HCT116 (cell line): ENCODE data around the gene NIPAL1. TPM values are rescaled to one million over a fixed set of nuclear protein-coding genes. Genes with fewer than 3 reads are reported as not detected.

Experiments used
- ATAC-seq: fragments of 200-7000 bp; cut with Tn5 transposase; 2 replicates; pipeline ENCODE4 v1.9.1; 2020; ENCODE audit warnings: mild to moderate bottlenecking, moderate library complexity
- BruUV-seq: library from RNA; stranded (reverse); fragments of 400-500 nt; replicated peaks from 2 replicates; lab custom pipeline; 2021; lab: Mats Ljungman, UMichigan
- CTCF ChIA-PET: fragments of 300-600 bp; sonication (Branson Sonifier 250); formaldehyde crosslinking; loops from one replicate; lab custom pipeline; 2021; ENCODE audit warnings: antibody characterized with exemption; lab: Charles Lee
- POLR2A ChIA-PET: fragments of 300-600, 350-600 bp; sonication (Branson Sonifier 250); formaldehyde crosslinking; loops from one replicate; lab custom pipeline; 2021; ENCODE audit warnings: antibody characterized with exemption; lab: Charles Lee
- RAD21 ChIA-PET, 2 experiments: fragments of 300-600 bp; sonication (Branson Sonifier 250); formaldehyde crosslinking; loops; one replicate each; lab custom pipeline; 2023; ENCODE audit warnings: low total read pairs in 2 of 2; ENCODE audit not compliant: uncharacterized antibody in 2 of 2, unreplicated experiment in 2 of 2, low non-redundant PET in 1 of 2; lab: Charles Lee
- DNase-seq: peaks from one replicate; pipeline ENCODE4 v3.0.0-alpha.2; 2010; ENCODE audit warnings: low read depth, low spot score
- H2AFZ ChIP-seq: fragments of 200-600 bp; shearing (Covaris generic), sonication (generic); 2 replicates; pipeline ENCODE4 v1.6.1; 2017; ENCODE audit warnings: low read depth, mixed run types, mixed read lengths, antibody characterized with exemption, low read length; ENCODE audit not compliant: poor library complexity, severe bottlenecking
- H3K27ac ChIP-seq: 2 replicates; pipeline ENCODE4 v1.5.1; 2012; ENCODE audit warnings: low read depth, low read length
- H3K27me3 ChIP-seq: fragments of 200-600 bp; sonication (generic); 2 replicates; pipeline ENCODE4 v1.6.1; 2016; ENCODE audit warnings: mixed run types, low read length, mixed read lengths; ENCODE audit not compliant: insufficient read depth
- H3K36me3 ChIP-seq, 2 experiments: fragments of 200-500 bp in 1 of 2; fragments of 200-600 bp in 1 of 2; sonication (Bioruptor generic) in 1 of 2; sonication (generic) in 1 of 2; 2 replicates each; pipeline versions ENCODE4 v1.5.1 to v1.6.1; 2014 to 2016; ENCODE audit warnings: low read length in 2 of 2, inconsistent platforms in 1 of 2, mixed read lengths in 1 of 2, mixed run types in 1 of 2; ENCODE audit not compliant: insufficient read depth in 2 of 2, control insufficient read depth in 1 of 2
- H3K4me1 ChIP-seq, 2 experiments: fragments of 200-600 bp in 1 of 2; sonication (generic) in 1 of 2; 2 replicates each; pipeline versions ENCODE4 v1.5.1 to v1.6.1; 2012 to 2017; ENCODE audit warnings: low read length in 2 of 2, inconsistent platforms in 1 of 2, mild to moderate bottlenecking in 1 of 2, mixed read lengths in 1 of 2, mixed run types in 1 of 2, moderate library complexity in 1 of 2; ENCODE audit not compliant: insufficient read depth in 2 of 2, control insufficient read depth in 1 of 2
- H3K4me2 ChIP-seq: fragments of 200-600 bp; sonication (generic); 2 replicates; pipeline ENCODE4 v1.6.1; 2017; ENCODE audit warnings: mixed run types, low read length, mixed read lengths
- H3K4me3 ChIP-seq, 2 experiments: fragments of 200-600 bp in 1 of 2; sonication (generic) in 1 of 2; replicated peaks in 1 of 2; 2 replicates each; pipeline ENCODE4 v1.5.1; 2011 to 2016; ENCODE audit warnings: low read length in 2 of 2, control low read depth in 1 of 2, low read depth in 1 of 2, mild to moderate bottlenecking in 1 of 2, mixed read lengths in 1 of 2, mixed run types in 1 of 2
- H3K79me2 ChIP-seq: fragments of 200-600 bp; sonication (generic); 2 replicates; pipeline ENCODE4 v1.6.1; 2017; ENCODE audit warnings: mild to moderate bottlenecking, mixed run types, low read length, moderate library complexity, mixed read lengths; ENCODE audit not compliant: insufficient read depth
- H3K9ac ChIP-seq: fragments of 200-600 bp; sonication (generic); 2 replicates; pipeline ENCODE4 v1.6.1; 2016; ENCODE audit warnings: low read length, mixed read lengths
- H3K9me2 ChIP-seq: fragments of 200-600 bp; sonication (generic), shearing (Covaris generic); 2 replicates; pipeline ENCODE4 v1.6.1; 2017; ENCODE audit warnings: mixed run types, mild to moderate bottlenecking, moderate library complexity; ENCODE audit not compliant: insufficient read depth
- H3K9me3 ChIP-seq, 2 experiments: fragments of 200-500 bp in 1 of 2; fragments of 200-600 bp in 1 of 2; sonication (Bioruptor generic) in 1 of 2; sonication (generic) in 1 of 2; 2 replicates each; pipeline ENCODE4 v1.6.1; 2014 to 2017; ENCODE audit warnings: low read length in 2 of 2, mixed read lengths in 2 of 2, inconsistent platforms in 1 of 2, low read depth in 1 of 2, mild to moderate bottlenecking in 1 of 2, mixed run types in 1 of 2, moderate library complexity in 1 of 2; ENCODE audit not compliant: control insufficient read depth in 1 of 2, insufficient read depth in 1 of 2
- H4K20me1 ChIP-seq: fragments of 200-600 bp; sonication (generic), shearing (Covaris generic); 2 replicates; pipeline ENCODE4 v1.6.1; 2017; ENCODE audit warnings: mixed run types, mild to moderate bottlenecking, moderate library complexity; ENCODE audit not compliant: insufficient read depth
- CBX3 ChIP-seq: IDR thresholded peaks from 2 replicates; pipeline ENCODE4 v1.6.1; 2012; ENCODE audit warnings: low read depth
- CEBPB ChIP-seq: IDR thresholded peaks from 2 replicates; pipeline ENCODE4 v1.6.1; 2012; ENCODE audit warnings: low read depth
- EGR1 ChIP-seq: IDR thresholded peaks from 2 replicates; pipeline ENCODE4 v1.6.1; 2012; ENCODE audit warnings: low read depth
- ELF1 ChIP-seq: IDR thresholded peaks from 2 replicates; pipeline ENCODE4 v1.6.1; 2012; ENCODE audit warnings: low read depth, borderline replicate concordance
- EZH2phosphoT487 ChIP-seq: fragments of 200-600 bp; IDR thresholded peaks from 2 replicates; pipeline ENCODE4 v1.6.1; 2018; ENCODE audit warnings: antibody characterized with exemption, borderline replicate concordance
- FOSL1 ChIP-seq: IDR thresholded peaks from 2 replicates; pipeline ENCODE4 v1.6.1; 2012; ENCODE audit warnings: low read depth
- JUND ChIP-seq: IDR thresholded peaks from 2 replicates; pipeline ENCODE4 v1.6.1; 2012
- POLR2AphosphoS5 ChIP-seq: IDR thresholded peaks from 2 replicates; pipeline ENCODE4 v1.6.1; 2011; ENCODE audit warnings: mild to moderate bottlenecking, low read depth, low read length, moderate library complexity
- RAD21 ChIP-seq: IDR thresholded peaks from 2 replicates; pipeline ENCODE4 v1.6.1; 2012; ENCODE audit warnings: low read depth, mild to moderate bottlenecking
- SP1 ChIP-seq: IDR thresholded peaks from 2 replicates; pipeline ENCODE4 v1.6.1; 2012; ENCODE audit warnings: low read depth
- TCF7L2 ChIP-seq: IDR thresholded peaks from 2 replicates; pipeline ENCODE4 v1.7.0; 2011; ENCODE audit warnings: borderline replicate concordance, inconsistent platforms; ENCODE audit not compliant: insufficient read depth, insufficient read length; ENCODE audit errors: extremely low read depth
- ZNF274 ChIP-seq: fragments of 200-500 bp; sonication (Bioruptor generic); IDR thresholded peaks from 2 replicates; pipeline ENCODE4 v1.6.1; 2014; ENCODE audit warnings: mild to moderate bottlenecking, low read depth, low read length, inconsistent platforms
- intact Hi-C: fragments of 100-400 bp; cut with micrococcal nuclease; formaldehyde crosslinking; loops from 2 replicates; pipeline ENCODE4 v1.10.0; 2022
- total RNA-seq: library from RNA; stranded (reverse); gene quantifications from one replicate; pipeline ENCODE4 v1.2.1, GENCODE V29; 2021; ENCODE audit not compliant: unreplicated experiment
- TF ChIP-seq, protein P1 (sequence below): IDR thresholded peaks from 2 replicates; pipeline ENCODE4 v1.6.1; 2012
- TF ChIP-seq, protein P2 (sequence below): IDR thresholded peaks from 2 replicates; pipeline ENCODE4 v1.6.1; 2012; ENCODE audit warnings: low read depth
- TF ChIP-seq, protein P3 (sequence below): IDR thresholded peaks from 2 replicates; pipeline ENCODE4 v1.6.1; 2011; ENCODE audit warnings: mild to moderate bottlenecking, low read length, moderate library complexity; ENCODE audit not compliant: insufficient replicate concordance; ENCODE audit errors: extremely low read depth
- TF ChIP-seq, protein P4 (sequence below): IDR thresholded peaks from 2 replicates; pipeline ENCODE4 v1.6.1; 2012

The NIPAL1 gene
- total RNA-seq, 1 experiment from 2014 or later: 7.0 TPM

DNA sequence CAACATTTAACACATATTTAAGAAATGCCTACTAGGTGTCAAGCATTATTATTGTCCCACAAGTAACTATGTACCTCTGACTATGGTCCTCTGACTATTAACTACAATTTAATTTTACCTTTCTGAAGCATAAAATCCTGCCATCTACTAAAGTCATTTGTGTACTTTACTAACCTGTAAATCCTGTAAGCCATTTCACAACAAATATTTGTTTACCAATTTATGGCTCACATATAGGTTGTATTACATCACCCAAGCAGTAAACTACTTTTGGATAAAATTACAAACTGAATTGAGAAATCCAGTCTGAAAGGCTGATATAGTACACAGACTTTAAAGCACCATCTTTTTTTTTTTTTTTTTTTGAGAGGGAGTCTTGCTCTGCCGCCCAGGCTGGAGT is 43.9 kb upstream of the NIPAL1 start:
- BruUV-seq: no TSS peak
- ChIA-PET POLR2A (no interaction called here), CTCF (no interaction called here), RAD21 (no interaction called here)
- Histone ChIP-seq H3K9me2 (no peaks in the 10 kb centered on the region), H3K4me3 (no peak overlapping the region), H3K79me2 (no peaks in the 10 kb centered on the region), H3K27me3 (no peaks in the 10 kb centered on the region), H3K27ac (no peak overlapping the region), H3K36me3 (no peaks in the 10 kb centered on the region), H2AFZ (no peak overlapping the region), H3K4me1 (no peaks in the 10 kb centered on the region), H3K9ac (no peak overlapping the region), H3K9me3 (no peaks in the 10 kb centered on the region), H3K4me2 (no peak overlapping the region), H4K20me1 (no peaks in the 10 kb centered on the region)
- no peak for TF ChIP-seq FOSL1
- TF ChIP-seq RAD21: no peak
- TF ChIP-seq, protein P1, sequence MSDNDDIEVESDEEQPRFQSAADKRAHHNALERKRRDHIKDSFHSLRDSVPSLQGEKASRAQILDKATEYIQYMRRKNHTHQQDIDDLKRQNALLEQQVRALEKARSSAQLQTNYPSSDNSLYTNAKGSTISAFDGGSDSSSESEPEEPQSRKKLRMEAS: no peak
- TF ChIP-seq JUND: no peak
- TF ChIP-seq, protein P2, sequence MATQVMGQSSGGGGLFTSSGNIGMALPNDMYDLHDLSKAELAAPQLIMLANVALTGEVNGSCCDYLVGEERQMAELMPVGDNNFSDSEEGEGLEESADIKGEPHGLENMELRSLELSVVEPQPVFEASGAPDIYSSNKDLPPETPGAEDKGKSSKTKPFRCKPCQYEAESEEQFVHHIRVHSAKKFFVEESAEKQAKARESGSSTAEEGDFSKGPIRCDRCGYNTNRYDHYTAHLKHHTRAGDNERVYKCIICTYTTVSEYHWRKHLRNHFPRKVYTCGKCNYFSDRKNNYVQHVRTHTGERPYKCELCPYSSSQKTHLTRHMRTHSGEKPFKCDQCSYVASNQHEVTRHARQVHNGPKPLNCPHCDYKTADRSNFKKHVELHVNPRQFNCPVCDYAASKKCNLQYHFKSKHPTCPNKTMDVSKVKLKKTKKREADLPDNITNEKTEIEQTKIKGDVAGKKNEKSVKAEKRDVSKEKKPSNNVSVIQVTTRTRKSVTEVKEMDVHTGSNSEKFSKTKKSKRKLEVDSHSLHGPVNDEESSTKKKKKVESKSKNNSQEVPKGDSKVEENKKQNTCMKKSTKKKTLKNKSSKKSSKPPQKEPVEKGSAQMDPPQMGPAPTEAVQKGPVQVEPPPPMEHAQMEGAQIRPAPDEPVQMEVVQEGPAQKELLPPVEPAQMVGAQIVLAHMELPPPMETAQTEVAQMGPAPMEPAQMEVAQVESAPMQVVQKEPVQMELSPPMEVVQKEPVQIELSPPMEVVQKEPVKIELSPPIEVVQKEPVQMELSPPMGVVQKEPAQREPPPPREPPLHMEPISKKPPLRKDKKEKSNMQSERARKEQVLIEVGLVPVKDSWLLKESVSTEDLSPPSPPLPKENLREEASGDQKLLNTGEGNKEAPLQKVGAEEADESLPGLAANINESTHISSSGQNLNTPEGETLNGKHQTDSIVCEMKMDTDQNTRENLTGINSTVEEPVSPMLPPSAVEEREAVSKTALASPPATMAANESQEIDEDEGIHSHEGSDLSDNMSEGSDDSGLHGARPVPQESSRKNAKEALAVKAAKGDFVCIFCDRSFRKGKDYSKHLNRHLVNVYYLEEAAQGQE: no peak
- no peak for TF ChIP-seq SP1
- TF ChIP-seq TCF7L2: no peak
- TF ChIP-seq POLR2AphosphoS5: no peak
- TF ChIP-seq, protein P3, sequence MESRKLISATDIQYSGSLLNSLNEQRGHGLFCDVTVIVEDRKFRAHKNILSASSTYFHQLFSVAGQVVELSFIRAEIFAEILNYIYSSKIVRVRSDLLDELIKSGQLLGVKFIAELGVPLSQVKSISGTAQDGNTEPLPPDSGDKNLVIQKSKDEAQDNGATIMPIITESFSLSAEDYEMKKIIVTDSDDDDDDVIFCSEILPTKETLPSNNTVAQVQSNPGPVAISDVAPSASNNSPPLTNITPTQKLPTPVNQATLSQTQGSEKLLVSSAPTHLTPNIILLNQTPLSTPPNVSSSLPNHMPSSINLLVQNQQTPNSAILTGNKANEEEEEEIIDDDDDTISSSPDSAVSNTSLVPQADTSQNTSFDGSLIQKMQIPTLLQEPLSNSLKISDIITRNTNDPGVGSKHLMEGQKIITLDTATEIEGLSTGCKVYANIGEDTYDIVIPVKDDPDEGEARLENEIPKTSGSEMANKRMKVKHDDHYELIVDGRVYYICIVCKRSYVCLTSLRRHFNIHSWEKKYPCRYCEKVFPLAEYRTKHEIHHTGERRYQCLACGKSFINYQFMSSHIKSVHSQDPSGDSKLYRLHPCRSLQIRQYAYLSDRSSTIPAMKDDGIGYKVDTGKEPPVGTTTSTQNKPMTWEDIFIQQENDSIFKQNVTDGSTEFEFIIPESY: no peak
- no peak for TF ChIP-seq ELF1
- TF ChIP-seq CEBPB: no peak
- TF ChIP-seq CBX3: no peak
- no peak for TF ChIP-seq EGR1
- TF ChIP-seq EZH2phosphoT487: no peak
- TF ChIP-seq ZNF274: no peak
- TF ChIP-seq, protein P4, sequence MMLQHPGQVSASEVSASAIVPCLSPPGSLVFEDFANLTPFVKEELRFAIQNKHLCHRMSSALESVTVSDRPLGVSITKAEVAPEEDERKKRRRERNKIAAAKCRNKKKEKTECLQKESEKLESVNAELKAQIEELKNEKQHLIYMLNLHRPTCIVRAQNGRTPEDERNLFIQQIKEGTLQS: no peak
- DNase-seq (no peak), ATAC-seq (no peak)
- intact Hi-C loops: no loop called here
